HG03108 (cell line): ENCODE data around the gene RNF20.
"Not testable (repeated sequence)": the region's sequence is repeated elsewhere in the genome, so short reads cannot be mapped to it uniquely, and the experiment has no call there.

Experiments
- ATAC-seq: cut with Tn5 transposase; IDR thresholded peaks from one replicate; pipeline ENCODE4 v1.9.1; 2021; ENCODE audit warnings: moderate library complexity; ENCODE audit not compliant: unreplicated experiment

The RNF20 gene

GRCh38 chr9:101530076-101530711 is 3.5 kb upstream of the RNF20 start:
- peak; percentile 39 for ATAC-seq

DNA sequence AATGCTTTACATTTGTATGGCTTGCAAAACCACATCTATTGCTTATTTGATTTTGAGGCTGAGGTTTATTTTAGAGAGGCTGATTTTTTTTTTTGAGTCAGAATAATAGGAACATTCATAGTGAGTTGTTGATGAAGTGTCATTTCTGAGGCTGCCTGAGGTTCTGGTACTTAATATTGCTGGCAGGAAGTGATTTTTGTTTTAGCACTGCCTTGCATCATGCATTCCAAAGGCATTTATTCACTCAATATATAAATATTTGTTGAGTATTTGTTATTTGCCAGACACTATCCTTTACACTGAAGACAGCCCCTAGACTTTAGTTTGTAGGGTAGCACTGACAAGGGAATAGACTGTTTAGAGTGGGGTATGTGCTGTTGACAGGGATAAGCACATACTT is 2.7 kb downstream of the RNF20 start:
- no peak for ATAC-seq

DNA sequence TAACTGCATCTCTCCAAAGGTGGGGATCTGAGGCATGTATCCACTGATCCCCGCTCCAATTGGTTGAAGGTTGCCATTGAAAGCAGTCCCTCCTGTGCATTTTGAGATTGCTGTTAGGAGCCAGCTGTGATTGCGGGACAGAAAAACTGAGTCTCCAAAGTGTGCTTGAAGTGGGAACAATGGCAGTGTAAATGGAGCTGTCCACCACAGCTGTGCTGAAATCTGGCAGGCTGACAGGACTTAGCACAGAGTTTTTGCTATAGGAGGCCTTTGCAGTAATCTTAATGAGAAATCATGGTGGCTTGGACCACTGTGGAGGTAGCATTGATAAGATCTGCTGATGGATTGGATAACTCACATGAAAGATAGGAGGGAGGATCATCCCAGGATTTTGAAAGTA is 3.3 kb downstream of the RNF20 start:
- ATAC-seq = no peak

DNA sequence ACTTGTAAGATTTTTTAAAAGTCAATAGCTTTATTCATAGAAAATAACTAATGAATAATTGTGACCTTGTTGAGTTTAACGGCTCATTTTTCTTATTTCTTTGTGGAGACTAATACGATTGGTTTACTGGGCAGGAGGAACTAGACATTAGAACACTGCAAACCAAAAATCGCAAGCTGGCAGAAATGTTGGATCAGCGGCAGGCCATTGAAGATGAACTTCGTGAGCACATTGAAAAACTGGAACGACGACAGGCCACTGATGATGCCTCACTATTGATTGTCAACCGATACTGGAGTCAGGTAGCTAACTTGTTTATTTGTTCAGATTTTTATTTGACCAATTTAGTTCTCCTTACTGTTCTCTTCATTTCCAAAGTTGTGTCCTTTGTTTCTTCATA is 6.4 kb downstream of the RNF20 start:
- ATAC-seq = no peak

GRCh38 chr9:101543098-101543735 is 9.6 kb downstream of the RNF20 start:
- no peak for ATAC-seq

GRCh38 chr9:101549472-101550098 is 15.9 kb downstream of the RNF20 start:
- not testable (repeated sequence) for ATAC-seq

GRCh38 chr9:101561740-101562139 is 28.1 kb downstream of the RNF20 start:
- no peak for ATAC-seq

- ATAC-seq = no peak
These were observed 29.3 kb downstream of the RNF20 start for GRCh38 chr9:101562966-101563365.

DNA sequence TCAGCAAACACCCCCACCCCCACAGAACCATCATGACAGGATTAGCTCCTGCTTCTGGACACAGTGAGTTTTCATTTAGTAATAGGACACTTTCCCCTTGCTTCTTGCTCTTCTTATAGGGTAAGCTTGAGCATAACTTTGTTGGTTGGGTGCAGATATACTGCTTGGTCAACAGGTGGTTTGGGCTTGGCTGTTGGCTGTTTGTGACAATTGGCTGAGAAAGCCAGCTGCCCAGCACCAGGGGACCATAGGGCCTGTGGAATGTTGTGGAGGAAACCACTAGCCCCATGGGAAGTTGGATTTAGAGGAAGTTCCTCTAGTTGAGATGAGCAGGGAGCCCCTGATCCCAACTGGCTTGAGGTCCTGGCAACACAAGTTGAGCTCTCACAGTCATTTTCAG is 30.6 kb downstream of the RNF20 start:
- no peak for ATAC-seq

GRCh38 chr9:101566904-101567724 is 33.5 kb downstream of the RNF20 start:
- ATAC-seq = no peak

- no peak for ATAC-seq
These were observed 34.2 kb downstream of the RNF20 start for GRCh38 chr9:101567725-101568350.

DNA sequence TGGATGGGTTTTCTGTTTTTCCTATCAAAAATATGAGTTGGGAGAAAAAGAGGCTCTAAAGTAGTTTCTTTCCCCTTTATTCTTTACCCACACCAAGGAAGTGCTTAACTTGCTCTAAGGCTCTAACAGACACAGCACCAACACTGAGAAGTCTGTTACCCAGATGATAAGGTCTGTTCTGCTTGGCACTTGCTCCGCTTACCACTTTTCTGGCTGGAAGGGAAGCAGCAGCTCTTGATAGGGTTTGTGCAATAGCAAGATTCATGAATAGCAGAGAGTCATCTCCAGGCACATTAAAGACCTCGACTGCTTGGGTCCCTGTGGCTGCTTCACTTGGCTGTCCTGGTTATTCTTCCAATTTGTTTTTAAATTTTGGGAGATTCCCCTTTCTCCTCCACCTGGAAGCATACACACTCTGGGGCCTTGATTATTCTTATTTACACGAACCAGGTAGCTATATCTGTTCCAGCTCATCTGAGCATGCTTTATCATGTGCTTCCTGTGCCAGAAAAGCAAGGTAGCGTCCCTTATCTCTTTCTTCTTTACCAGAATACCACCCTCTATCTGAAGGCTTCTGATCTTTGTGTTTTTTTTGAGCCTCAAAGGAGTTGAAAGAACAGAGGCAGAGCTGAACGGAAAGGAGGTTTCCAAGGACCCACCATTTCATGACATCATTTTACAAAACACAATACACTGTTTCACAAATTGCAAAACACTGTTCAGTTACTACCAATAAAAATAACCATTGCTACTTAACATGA is 36.3 kb downstream of the RNF20 start:
- no peak for ATAC-seq

DNA sequence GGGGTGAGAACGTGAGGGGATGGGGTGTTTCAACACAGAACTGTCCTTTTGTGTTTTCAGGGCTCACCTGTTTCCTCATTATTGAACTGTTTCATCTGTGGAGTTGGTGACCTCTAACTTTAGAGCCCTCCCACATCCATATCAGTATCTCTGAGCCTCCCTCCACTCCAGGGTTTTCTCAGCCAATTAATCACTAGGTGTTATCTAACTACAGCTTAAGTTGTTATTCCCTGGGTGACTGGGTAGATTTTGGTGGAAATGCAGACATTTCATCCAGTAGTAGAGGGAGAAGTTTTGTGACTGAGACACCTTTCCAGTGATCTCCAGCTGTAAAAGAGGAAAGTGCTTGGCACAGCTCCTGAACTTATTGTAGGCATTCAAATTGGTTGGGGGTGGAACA is 37.5 kb downstream of the RNF20 start:
- no peak for ATAC-seq

GRCh38 chr9:101572316-101572715 is 38.7 kb downstream of the RNF20 start:
- no peak for ATAC-seq

GRCh38 chr9:101574731-101575333 is 41.2 kb downstream of the RNF20 start:
- no peak for ATAC-seq

DNA sequence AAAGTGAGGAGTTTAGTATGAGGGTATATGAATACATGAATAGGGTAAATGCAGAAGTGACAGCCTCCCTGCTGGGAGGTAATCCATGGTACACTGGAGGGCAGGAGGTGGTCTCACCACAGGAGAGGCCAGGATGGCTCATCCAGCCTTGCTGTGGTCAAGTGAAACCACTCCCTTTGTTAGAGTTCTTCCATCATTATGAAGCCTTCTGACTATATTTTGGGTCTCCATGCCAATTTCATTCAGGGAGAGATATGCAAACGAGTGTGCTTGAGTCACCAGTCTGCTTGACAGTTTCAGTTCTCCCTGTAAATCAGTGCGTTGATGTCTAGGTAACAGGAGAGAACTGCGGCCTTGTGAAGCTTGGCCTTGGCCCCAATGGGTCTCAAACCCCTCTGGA is 44.7 kb downstream of the RNF20 start:
- ATAC-seq = no peak

GRCh38 chr9:101579711-101580545 is 46.3 kb downstream of the RNF20 start:
- ATAC-seq = no peak

GRCh38 chr9:101582553-101582952 is 48.9 kb downstream of the RNF20 start:
- ATAC-seq = no peak

DNA sequence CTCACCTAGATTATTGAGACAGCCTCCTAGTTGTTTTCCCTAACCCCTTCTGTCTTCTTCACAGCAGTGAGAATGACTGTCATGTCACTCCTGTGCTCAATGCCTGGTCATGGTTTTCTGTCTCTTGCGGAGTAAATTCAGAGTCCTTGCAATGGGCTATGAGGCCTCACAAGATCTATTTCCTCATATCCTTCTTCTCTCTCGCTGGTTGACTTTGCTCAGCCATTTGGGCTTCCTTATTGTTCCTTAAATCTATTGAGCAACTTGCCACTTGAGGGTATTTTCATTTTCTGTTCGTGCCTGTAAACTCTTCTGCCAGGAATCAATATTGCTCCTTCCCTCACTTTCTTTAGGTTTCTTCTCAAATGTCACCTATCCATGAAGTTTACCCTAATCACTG is 52.1 kb downstream of the RNF20 start:
- ATAC-seq = no peak
